Right ventricle myocardium inferior (tissue), 1 donor: ENCODE measurements around the gene RNF183. TPM values are rescaled to one million over a fixed set of nuclear protein-coding genes. Genes with fewer than 3 reads are reported as not detected.
"Not testable (repeated sequence)": the region's sequence is repeated elsewhere in the genome, so short reads cannot be mapped to it uniquely, and the experiment has no call there.

Experiments used
- ATAC-seq: fragments of 200-7000 bp; cut with Tn5 transposase; one replicate; pipeline ENCODE4 v1.9.1; 2020; ENCODE audit warnings: mild to moderate bottlenecking, moderate library complexity
- DNase-seq: peaks from one replicate; pipeline ENCODE4 v3.0.0; 2021; ENCODE audit errors: missing footprints
- intact Hi-C: fragments of 100-400 bp; cut with DNase I; formaldehyde crosslinking; loops from one replicate; pipeline ENCODE4 v1.11.0; 2022
- total RNA-seq: library from RNA; stranded (reverse); fragmentation: NEBNext Ultra II Directional; extraction: Animal tissue kit (Norgen Biotek cat#: 25700); gene quantifications from one replicate; pipeline ENCODE4 v1.2.1, GENCODE V29; 2021
- donor health status: DM: no; HTN: yes; CAD: no; lungs with severe emphysema.

The RNF183 gene
- total RNA-seq, 1 donor from 2014 or later, result not detected

DNA sequence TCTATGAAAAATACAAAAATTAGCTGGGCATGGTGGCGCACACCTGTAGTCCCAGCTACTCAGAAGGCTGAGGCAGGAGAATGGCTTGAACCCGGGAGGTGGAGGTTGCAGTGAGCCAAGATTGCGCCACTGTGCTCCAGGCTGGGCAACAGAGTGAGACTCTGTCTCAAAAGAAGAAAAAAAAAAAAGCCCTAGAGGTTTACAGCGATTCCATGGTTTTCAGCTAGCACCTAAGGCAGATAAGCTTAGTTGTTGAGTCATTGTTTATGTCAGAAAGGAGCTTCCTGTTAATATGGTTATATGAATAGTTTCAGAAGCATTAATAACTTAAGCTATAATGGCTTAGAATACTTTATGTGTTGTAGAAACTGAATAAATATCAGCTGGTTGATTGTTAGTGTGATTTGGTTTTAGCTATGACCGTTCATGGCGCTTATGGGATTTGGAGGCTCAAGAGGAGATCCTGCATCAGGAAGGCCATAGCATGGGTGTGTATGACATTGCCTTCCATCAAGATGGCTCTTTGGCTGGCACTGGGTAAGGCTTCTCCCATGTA lies 13.0 kb downstream of the RNF183 start:
- intact Hi-C loops, result no loop called here
- DNase-seq, result no peak
- ATAC-seq, result no peak

DNA sequence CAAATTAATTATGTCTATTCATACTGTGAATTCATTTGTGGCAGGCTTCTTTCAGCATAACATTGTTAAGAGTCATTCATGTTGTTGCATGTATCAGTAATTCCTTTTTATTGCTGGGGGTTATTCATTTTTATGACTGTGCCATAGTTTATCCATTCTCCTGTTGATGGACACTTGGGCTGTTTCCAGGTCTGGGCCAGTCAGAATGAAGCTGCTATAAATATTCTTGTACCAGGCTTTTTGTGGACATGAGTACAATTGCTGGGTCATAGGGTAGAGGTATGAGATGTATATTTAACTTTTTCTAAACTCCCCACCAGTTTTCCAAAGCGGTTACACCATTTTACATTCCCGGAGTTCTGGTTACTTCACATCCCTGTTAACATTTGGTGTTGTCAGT lies 14.1 kb downstream of the RNF183 start:
- DNase-seq (no peak), ATAC-seq (peak; percentile 44)
- intact Hi-C loops, result no loop called here

DNA sequence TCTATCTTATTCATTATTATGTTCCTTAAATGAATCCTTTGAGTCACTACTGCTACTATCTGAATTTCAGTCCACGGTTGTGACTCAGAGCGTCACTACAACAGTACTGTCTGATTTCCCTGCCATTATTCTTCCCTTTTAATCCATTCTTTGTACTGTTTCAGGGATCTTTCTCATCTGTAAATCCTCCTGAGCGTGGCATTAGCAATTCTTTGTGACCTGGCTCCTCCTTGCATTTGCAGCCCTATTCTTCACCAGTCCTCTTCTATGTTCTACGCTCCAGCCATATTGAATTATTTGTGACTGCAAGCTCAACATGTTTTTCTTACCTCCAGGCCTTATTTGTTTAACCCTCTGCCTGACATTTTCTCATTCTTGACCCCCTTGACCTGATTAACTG lies 21.8 kb downstream of the RNF183 start:
- intact Hi-C loops, result no loop called here
- ATAC-seq (no peak), DNase-seq (no peak)

DNA sequence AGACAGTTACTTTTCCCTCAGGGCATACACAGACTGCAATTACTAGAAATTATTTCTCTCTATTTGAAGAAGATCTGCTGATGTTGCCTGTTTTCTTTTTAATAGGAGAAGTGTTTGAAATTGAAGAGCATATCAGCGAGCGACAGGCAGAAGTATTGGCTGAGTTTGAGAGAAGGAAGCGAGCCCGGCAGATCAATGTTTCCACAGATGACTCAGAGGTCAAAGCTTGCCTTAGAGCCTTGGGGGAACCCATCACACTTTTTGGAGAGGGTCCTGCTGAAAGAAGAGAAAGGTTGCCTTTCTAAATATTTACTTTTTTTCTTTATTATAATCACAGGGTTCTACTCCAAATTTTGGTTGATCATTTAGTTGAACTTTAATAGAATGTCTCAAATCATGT lies 24.3 kb downstream of the RNF183 start:
- DNase-seq (no peak), ATAC-seq (no peak)
- intact Hi-C loops, result loop anchor here (10.0 kb wide), 1 partner anchor 376 kb away; no protein-coding TSS in a partner anchor

DNA sequence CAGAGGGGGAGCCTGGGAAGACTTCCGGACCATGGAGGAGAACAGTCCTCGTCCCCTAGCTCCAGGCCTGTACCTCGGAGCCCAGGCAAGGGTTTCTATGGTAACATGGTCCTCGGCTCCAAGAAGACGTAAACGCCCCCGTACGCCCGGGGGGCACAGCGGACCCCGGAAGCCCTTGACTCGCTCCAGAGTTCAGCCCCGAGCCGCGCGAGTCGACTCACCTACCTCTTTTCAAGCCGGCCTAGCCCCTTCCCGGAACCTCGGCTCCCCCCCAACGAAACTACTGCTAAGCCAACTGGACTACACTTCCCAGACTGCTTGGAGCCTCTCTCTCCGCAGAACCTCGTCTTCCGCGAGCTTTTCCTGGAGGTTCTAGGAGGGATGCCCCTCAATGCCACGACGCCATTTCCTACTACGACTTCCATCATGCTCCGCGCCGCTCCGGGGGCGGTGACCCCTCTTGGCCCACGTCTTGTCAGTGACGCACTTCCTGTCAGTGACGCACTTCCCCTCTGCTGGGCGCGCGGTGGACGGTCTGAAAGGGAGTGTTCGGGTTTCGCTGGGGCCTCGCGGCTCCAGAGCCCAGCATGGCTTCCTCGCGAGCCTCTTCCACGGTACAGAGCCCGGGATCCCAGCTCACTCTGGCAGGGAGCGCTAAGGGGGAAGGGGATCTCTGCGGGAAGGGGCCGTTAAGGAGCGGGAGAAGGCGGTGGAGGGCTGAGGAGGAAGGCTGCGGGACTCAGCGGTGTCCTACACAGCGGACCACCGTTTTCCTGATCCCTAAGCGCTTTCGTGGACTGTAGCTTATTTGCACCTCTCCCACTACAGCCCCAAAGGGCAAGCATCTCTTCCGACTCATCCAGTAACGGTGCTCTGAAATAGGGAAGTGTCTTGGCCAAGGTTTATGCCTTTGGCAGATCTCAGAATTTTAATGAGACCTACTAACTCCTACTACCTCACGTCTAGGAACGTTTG lies 27.7 kb downstream of the RNF183 start, which contains the start of the genes CDC26 and PRPF4:
Gene CDC26 (minus strand): TSS at position 416 of the 975 bp plus-strand sequence. CDS start 3,065 bp downstream, outside the sequence.
Gene PRPF4 (plus strand): TSS at position 502 of the 975 bp plus-strand sequence. CDS start 86 bp downstream, at position 588.
- intact Hi-C loops, result loop anchor here (2.0 to 10.0 kb wide), 4 partner anchors 55 to 379 kb away; partner anchors contain the start of genes ALAD, FKBP15 and SLC31A1
- DNase-seq (peak; percentile 98), ATAC-seq (peak; percentile 97)

DNA sequence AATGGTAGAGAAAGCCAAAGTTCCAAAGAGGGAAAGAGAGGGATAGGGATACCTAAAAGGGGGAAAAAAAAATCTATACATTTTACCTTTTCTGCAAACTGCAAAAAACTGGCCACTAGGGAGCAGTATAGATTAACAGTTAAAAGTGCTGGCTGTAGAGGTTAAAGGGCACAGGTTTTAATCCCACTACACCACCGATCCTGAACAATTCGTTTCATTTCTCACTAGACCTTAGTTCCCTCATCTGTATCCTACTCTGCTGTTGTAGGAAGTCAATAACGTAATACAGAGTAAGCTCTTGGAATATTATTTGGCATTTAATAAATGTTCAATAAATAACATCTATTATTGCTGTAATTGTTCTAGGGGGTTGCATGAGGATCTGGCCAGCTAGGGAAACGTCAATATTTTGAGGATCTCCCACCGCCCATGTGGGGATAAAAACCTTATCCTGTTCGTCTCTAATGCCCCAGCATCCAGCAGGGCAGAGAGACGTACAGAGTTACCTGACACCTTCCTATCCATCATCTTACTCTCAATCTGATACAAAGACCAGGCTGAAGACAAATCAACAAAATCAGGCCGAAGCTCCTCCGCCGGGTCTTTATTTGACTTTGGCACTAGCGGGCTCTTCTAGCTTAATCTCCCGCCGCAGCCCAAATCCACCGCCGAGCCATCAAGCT lies 28.6 kb downstream of the RNF183 start:
- intact Hi-C loops, result loop anchor here (2.0 to 10.0 kb wide), 5 partner anchors 54 to 380 kb away; partner anchors contain the start of genes ALAD, FKBP15 and SLC31A1
- no peak for DNase-seq
- ATAC-seq, result peak; percentile 23

DNA sequence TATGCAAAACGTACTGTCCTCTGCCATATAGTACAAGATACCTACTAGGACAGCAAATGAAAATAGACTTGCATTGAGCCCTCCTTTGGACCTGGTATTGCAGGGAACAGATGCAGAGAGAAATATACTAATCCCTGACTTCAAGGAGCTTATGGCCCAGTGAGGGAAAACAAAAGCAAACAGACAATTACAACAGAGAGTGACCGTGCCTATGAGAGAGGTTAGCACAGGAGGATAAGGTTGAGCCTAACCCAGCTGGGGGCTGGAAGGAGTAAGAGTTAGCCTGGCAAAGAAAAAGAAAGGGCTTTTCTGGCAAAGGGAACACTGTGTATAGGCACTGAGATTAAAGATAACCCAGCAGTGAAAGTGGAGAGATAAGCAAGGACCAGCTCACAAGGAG lies 33.3 kb downstream of the RNF183 start:
- intact Hi-C loops, result loop anchor here (5.0 to 10.0 kb wide), 2 partner anchors 322 to 385 kb away; no protein-coding TSS in a partner anchor
- no peak for ATAC-seq
- no peak for DNase-seq

DNA sequence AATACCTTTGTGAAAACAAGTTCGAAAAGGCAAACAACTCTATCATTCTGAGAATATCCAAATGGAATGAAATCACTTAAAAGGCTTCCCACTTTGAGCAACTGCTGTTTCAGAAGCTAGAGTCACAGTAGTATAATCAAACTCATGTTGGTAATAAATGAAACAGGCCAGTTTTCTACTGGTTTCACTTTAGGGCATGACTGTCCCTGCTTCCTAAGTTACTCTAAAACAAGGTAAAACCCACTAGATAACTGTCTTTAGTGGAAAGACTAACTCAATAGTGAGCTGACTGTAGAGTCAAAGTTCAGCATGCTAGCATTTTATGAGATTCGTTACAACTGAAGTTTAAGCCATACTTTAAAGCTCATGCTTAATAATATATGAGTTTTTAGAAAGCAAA lies 33.8 kb downstream of the RNF183 start:
- DNase-seq (no peak), ATAC-seq (no peak)
- intact Hi-C loops, result no loop called here

DNA sequence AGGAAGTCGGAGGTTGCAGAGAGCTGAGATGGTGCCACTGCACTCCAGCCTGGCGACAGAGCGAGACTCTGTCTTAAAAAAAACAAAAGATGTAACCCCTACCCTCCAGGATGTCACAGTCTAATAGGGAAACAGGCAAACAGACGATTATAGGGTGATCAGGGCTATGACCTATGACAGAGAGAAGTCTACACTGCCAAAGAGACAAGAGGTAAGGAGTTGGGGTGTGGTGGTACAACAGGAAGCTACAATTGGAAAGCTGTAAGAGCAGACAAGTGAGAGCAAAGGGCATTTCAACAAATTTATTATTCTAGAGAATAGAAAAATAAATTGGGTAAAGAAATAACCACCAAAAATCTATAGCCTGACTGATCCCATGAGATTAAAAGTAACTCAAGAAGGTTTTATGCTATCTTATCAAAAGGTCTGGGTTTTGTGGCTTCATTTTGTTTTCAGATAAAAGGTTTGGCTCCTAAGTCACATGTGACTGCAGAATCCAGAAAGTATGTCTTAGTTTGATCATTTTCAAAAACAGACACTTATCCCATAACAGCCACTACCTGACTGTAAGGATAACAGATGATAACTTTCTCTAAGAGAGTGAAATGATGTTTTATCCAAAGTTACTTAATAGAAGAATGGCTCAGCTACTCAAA lies 35.1 kb downstream of the RNF183 start:
- ATAC-seq (no peak), DNase-seq (no peak)
- intact Hi-C loops, result no loop called here

DNA sequence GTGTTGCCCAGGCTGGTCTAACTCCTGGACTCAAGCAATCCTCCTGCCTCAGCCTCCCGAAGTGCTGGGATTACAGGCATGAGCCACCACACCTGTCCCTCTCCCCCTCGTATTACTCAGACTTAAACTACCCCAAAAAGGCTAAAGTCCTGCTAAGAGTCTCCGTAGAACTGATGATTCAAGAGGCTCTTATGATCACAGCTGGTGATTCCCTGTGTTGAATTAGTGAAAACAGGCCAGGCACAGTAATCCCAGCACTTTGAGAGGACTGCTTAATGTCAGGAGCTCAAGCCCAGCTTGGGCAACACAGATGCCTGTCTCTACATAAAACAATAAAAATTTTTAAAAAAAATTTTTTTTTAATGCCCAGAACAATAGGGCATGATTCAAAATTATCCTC lies 37.0 kb downstream of the RNF183 start:
- intact Hi-C loops, result no loop called here
- no peak for ATAC-seq

DNA sequence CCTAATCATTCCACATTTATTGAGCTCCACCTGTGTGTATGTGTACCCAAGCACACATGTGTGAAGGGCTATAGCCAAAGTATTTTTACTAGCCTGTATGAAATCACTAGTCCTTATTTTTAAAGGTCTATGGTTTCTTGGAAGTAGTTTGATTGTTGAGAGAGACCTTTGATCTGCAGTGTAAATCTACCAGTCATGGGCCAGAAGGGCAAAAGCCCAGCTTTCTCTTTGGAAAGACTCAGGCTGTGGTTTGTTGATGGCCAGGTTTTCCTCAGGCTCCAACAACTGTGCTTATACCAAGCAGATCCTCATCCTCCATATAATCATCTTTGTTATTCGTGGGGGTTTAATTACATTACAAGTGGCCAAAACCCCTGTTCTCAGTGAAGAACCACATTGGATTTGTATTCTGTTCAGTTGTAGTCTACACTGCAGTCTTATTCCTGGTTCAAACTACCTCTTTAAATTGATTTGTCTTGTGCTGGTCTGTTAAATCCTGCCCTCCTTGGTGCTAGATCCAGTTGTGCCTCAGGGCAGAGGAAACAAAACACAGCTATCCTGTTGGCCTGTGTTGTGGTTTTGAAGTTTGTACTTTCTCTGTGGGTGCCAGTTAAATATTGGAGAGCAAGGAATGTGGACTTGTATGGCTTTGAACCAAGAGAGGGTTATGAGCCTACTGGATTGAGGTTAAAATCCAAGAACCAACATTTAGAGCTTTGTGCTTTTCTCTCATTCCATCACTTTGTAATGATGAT lies 41.1 kb downstream of the RNF183 start:
- no peak for ATAC-seq
- intact Hi-C loops, result no loop called here
- DNase-seq, result no peak

More for the DNA sequence above, 37.0 kb downstream of the RNF183 start:
- no peak for DNase-seq

DNA sequence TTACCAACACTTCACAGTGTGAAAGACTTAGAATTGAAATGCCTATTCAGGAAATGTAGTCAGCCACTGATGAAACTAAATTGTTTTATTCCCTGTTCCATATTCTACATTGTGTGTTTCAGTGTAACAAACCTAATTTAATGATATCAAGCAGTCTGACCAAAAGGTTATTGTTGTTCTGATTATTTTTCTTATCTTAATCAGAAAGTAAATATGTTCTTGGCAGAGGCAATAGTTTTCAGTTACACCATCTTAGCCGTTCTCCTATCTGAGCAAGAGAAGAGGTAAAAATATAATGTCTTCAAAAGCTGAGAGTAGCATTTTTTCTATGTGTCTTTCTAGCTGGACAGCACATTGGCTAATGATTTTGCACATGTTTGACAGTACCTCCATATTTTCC lies 44.9 kb downstream of the RNF183 start:
- DNase-seq (no peak), ATAC-seq (no peak)
- intact Hi-C loops, result no loop called here

DNA sequence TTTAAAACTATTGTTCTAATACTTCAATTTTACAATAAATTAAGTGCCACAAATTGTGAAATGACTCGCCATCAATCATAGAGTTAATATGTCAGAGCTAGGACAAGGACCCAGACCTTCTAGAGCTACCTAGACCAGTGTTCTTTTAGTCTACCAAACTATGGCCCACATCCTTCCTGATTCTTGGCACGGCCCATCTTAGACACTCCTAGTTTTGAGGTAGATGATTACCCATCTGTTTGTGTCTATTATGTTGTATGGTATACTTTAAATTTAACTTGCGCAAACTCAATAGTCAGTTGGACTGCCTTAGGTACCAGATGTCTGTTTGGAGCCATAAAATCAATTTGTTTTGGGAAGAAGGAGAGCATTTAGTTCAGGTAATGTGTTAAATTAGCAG lies 45.3 kb downstream of the RNF183 start:
- ATAC-seq, result no peak
- intact Hi-C loops, result no loop called here
- DNase-seq, result no peak

DNA sequence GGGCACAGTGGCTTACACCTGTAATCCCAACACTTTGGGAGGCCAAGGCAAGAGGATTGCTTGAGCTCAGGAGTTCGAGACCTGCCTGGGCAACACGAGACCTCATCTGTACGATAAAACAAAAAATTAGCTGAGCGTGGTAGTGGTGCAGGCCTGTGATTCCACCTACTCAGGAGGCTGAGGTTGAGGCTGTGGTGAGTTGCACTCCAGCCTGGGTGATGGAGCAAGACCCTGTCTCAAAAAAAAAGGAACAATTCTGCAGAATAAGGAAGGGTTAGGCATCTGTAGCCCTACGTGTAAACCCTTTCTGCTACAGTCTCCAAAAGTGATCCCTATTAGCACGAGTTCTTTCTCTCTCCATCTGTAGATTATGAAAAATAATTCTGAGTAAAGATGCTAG lies 47.7 kb downstream of the RNF183 start:
- intact Hi-C loops, result no loop called here
- DNase-seq, result no peak
- no peak for ATAC-seq

DNA sequence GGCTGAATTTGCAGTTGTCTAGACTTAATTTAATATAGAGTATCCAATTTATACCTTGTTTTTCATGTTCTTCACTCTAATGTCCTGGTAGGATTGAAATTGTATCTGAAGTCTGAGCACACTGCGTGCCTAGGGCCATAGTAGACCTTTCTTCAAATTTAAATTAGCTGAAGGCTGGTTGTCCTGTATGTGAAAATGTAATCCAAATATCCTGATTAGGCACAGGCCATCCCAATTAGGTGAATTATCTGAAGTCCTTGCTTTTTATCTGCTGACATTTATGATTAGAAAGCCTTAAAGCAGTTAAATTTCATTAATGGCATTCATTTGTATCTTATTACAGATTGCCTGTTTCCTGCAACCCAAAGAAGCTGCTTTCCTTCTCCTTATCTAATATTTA lies 48.2 kb downstream of the RNF183 start:
- no peak for ATAC-seq
- no peak for DNase-seq
- intact Hi-C loops, result no loop called here

DNA sequence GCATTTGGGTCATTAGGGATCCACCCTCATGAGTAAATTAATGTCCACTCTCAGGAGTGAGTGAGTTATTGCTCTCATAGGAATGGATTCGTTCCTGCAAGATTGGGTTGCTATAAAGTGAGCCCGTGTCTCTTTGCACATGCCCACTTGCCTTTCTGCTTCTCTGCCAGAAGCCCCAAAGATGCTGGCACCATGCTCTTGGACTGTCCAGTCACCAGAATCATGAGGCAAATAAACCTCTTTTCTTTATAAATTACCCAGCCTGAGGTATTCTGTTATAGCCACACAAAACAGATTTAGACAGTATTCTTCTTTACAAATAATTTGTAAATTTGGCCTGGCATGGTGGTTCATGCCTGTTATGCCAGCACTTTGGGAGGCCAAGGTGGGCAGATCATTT lies 52.4 kb downstream of the RNF183 start:
- intact Hi-C loops, result no loop called here
- DNase-seq, result no peak

DNA sequence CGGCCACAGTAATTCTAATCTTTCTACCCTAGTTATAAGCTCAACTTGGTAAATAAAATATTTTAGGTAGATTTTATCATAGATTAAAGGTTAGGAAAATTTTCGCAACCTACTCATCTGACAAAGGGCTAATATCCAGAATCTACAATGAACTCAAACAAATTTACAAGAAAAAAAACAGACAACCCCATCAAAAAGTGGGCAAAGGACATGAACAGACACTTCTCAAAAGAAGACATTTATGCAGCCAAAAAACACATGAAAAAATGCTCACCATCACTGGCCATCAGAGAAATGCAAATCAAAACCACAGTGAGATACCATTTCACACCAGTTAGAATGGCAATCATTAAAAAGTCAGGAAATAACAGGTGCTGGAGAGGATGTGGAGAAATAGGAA lies 53.5 kb downstream of the RNF183 start:
- intact Hi-C loops, ATAC-seq, DNase-seq: not testable (repeated sequence)

More for the DNA sequence above, 52.4 kb downstream of the RNF183 start:
- ATAC-seq, result no peak

DNA sequence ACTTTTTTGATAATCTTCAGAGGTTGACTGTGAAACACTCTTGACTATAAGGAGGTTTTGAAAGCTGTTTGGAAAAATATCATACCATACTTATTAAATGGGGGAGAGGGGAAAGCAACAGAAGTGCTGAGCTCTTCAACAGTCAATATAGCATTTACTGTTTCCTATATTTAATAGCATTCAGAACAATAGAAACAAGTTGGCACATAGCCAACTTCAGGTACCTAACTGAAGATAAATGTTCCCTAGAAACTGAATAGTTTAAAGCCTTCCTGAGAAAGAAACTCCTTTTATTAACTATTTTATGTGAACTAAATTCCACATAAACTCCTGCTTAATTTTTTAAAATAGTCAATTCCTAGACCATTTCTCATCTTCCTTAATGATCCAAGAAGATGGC lies 55.5 kb downstream of the RNF183 start:
- intact Hi-C loops, result no loop called here
- ATAC-seq (no peak), DNase-seq (no peak)
